ENCODE data around the gene SLC26A11.
A peak's percentile ranks its signal among the peaks of the same experiment; 100 is the strongest.
"Not testable (repeated sequence)": the region's sequence is repeated elsewhere in the genome, so short reads cannot be mapped to it uniquely, and the experiment has no call there.

SLC26A11 gene

GRCh38 chr17:80244871-80245509 lies 24.8 kb downstream of the SLC26A11 start:
- DNase-seq (ENCODE audit: low spot score), result no peak

- no peak for DNase-seq (ENCODE audit: low spot score)
Observed at GRCh38 chr17:80245566-80246265, 25.5 kb downstream of the SLC26A11 start.

GRCh38 chr17:80246266-80246681 lies 26.0 kb downstream of the SLC26A11 start:
- DNase-seq (ENCODE audit: low spot score), result no peak

- DNase-seq (ENCODE audit: low spot score), result no peak
Observed at GRCh38 chr17:80246726-80247125, 26.5 kb downstream of the SLC26A11 start.

GRCh38 chr17:80247561-80247960 lies 27.3 kb downstream of the SLC26A11 start:
- DNase-seq (ENCODE audit: low spot score), result no peak

- no peak for DNase-seq (ENCODE audit: low spot score)
Observed at GRCh38 chr17:80248001-80248893, 28.0 kb downstream of the SLC26A11 start.

- DNase-seq (ENCODE audit: low spot score), result no peak
Observed at GRCh38 chr17:80248894-80249710, 28.9 kb downstream of the SLC26A11 start.

- no peak for DNase-seq (ENCODE audit: low spot score)
Observed at GRCh38 chr17:80251966-80252365, 31.7 kb downstream of the SLC26A11 start.

GRCh38 chr17:80252871-80253270 lies 32.6 kb downstream of the SLC26A11 start:
- DNase-seq (ENCODE audit: low spot score), result peak; percentile 88

- DNase-seq (ENCODE audit: low spot score), result no peak
Observed at GRCh38 chr17:80253631-80254395, 33.6 kb downstream of the SLC26A11 start.

GRCh38 chr17:80254396-80255251 lies 34.4 kb downstream of the SLC26A11 start:
- peak; percentile 94 for DNase-seq (ENCODE audit: low spot score)

- DNase-seq (ENCODE audit: low spot score), result no peak
Observed at GRCh38 chr17:80256034-80256350, 35.8 kb downstream of the SLC26A11 start.

- DNase-seq (ENCODE audit: low spot score), result no peak
Observed at GRCh38 chr17:80257716-80258213, 37.5 kb downstream of the SLC26A11 start.

GRCh38 chr17:80258296-80258695 lies 38.1 kb downstream of the SLC26A11 start:
- DNase-seq (ENCODE audit: low spot score), result not testable (repeated sequence)

- peak; percentile 40 for DNase-seq (ENCODE audit: low spot score)
Observed at GRCh38 chr17:80259457-80260068, 39.3 kb downstream of the SLC26A11 start.

GRCh38 chr17:80260069-80260535 lies 39.9 kb downstream of the SLC26A11 start:
- peak; percentile 78 for DNase-seq (ENCODE audit: low spot score)

GRCh38 chr17:80260791-80261158 lies 40.5 kb downstream of the SLC26A11 start, which contains the start of gene RNF213:
Gene RNF213, plus strand, starts transcription at chr17:80260852. Its CDS starts 2,830 bp downstream, at chr17:80263682.
- DNase-seq (ENCODE audit: low spot score), result peak; percentile 45

GRCh38 chr17:80261159-80261894 lies 41.1 kb downstream of the SLC26A11 start:
- DNase-seq (ENCODE audit: low spot score), result peak; percentile 80

GRCh38 chr17:80261895-80262279 lies 41.7 kb downstream of the SLC26A11 start:
- DNase-seq (ENCODE audit: low spot score), result no peak

Measured in CD4-positive, alpha-beta T cell treated with Interleukin-2 at 100 ng/mL for 4 hours (primary cell).